HEK293 (cell line): ENCODE results near the gene AP3D1.

Experiments used
- CTCF ChIA-PET: fragments of 350-600 bp; formaldehyde crosslinking; extraction: SDS; loops from one replicate; lab custom pipeline; 2021; ENCODE audit warnings: antibody characterized with exemption; lab: Yijun Ruan, JAX
- POLR2A ChIA-PET: fragments of 300-600 bp; formaldehyde crosslinking; extraction: SDS; loops from one replicate; lab custom pipeline; 2020; ENCODE audit warnings: antibody characterized with exemption, inconsistent platforms; lab: Yijun Ruan, JAX
- H3K27ac ChIP-seq: fragments of 200-500 bp; sonication (Bioruptor generic); 2 replicates; pipeline ENCODE4 v1.5.1; 2014; ENCODE audit warnings: low read depth, low read length, control low read depth, inconsistent platforms; ENCODE audit errors: extremely low read depth
- H3K36me3 ChIP-seq, 2 experiments: fragments of 200-500 bp in 1 of 2; sonication (Bioruptor generic) in 1 of 2; 1 replicate in 1 of 2; 2 replicates in 1 of 2; pipeline ENCODE4 v1.5.1; 2014 to 2017; ENCODE audit warnings: inconsistent platforms in 2 of 2, low read length in 2 of 2; ENCODE audit not compliant: control insufficient read depth in 2 of 2, insufficient read depth in 1 of 2
- H3K4me1 ChIP-seq: fragments of 200-500 bp; sonication (Bioruptor generic); 2 replicates; pipeline ENCODE4 v1.5.1; 2014; ENCODE audit warnings: mild to moderate bottlenecking, low read length, inconsistent platforms; ENCODE audit not compliant: control insufficient read depth, insufficient read depth
- H3K4me3 ChIP-seq: 2 replicates; pipeline ENCODE4 v1.5.1; 2011; ENCODE audit warnings: low read depth, mild to moderate bottlenecking, control low read depth, low read length, moderate library complexity
- H3K9me3 ChIP-seq: fragments of 200-500 bp; sonication (Bioruptor generic); 2 replicates; pipeline ENCODE4 v1.5.1; 2014; ENCODE audit warnings: low read depth, low read length, inconsistent platforms; ENCODE audit not compliant: control insufficient read depth, insufficient read depth
- PATZ1 ChIP-seq: fragments of 450-650 bp; formaldehyde crosslinking; IDR thresholded peaks from 2 replicates; pipeline ENCODE4 v1.5.1; 2016; ENCODE audit warnings: missing biosample characterization, missing genetic modification characterization
- ZBTB21 ChIP-seq: fragments of 450-650 bp; formaldehyde crosslinking; IDR thresholded peaks from 2 replicates; pipeline ENCODE4 v1.5.1; 2017; ENCODE audit warnings: missing biosample characterization, missing genetic modification characterization
- ZBTB6 ChIP-seq: fragments of 450-650 bp; formaldehyde crosslinking; IDR thresholded peaks from 2 replicates; pipeline ENCODE4 v1.5.1; 2017; ENCODE audit warnings: missing biosample characterization, missing genetic modification characterization
- ZFP3 ChIP-seq: fragments of 450-650 bp; formaldehyde crosslinking; IDR thresholded peaks from 2 replicates; pipeline ENCODE4 v1.5.1; 2016; ENCODE audit warnings: low read depth, missing biosample characterization, missing genetic modification characterization
- ZFP37 ChIP-seq: fragments of 450-650 bp; formaldehyde crosslinking; IDR thresholded peaks from 2 replicates; pipeline ENCODE4 v1.5.1; 2016; ENCODE audit warnings: missing biosample characterization, missing genetic modification characterization
- ZIC2 ChIP-seq: fragments of 450-650 bp; formaldehyde crosslinking; IDR thresholded peaks from 2 replicates; pipeline ENCODE4 v1.5.1; 2016; ENCODE audit warnings: missing biosample characterization, missing genetic modification characterization
- ZNF121 ChIP-seq: fragments of 450-650 bp; formaldehyde crosslinking; IDR thresholded peaks from 2 replicates; pipeline ENCODE4 v1.5.1; 2016; ENCODE audit warnings: missing biosample characterization, missing genetic modification characterization
- ZNF16 ChIP-seq: fragments of 450-650 bp; formaldehyde crosslinking; IDR thresholded peaks from 2 replicates; pipeline ENCODE4 v1.5.1; 2016; ENCODE audit warnings: low read depth, missing biosample characterization, missing genetic modification characterization
- ZNF169 ChIP-seq: fragments of 450-650 bp; formaldehyde crosslinking; IDR thresholded peaks from 2 replicates; pipeline ENCODE4 v1.5.1; 2016; ENCODE audit warnings: missing biosample characterization, missing genetic modification characterization
- ZNF211 ChIP-seq: fragments of 450-650 bp; formaldehyde crosslinking; IDR thresholded peaks from 2 replicates; pipeline ENCODE4 v1.5.1; 2016; ENCODE audit warnings: low read depth, missing biosample characterization, missing genetic modification characterization
- ZNF311 ChIP-seq: fragments of 450-650 bp; formaldehyde crosslinking; IDR thresholded peaks from 2 replicates; pipeline ENCODE4 v1.5.1; 2017; ENCODE audit warnings: missing biosample characterization, missing genetic modification characterization, borderline replicate concordance
- ZNF423 ChIP-seq: fragments of 450-650 bp; formaldehyde crosslinking; IDR thresholded peaks from 2 replicates; pipeline ENCODE4 v1.5.1; 2016; ENCODE audit warnings: missing biosample characterization, missing genetic modification characterization
- ZNF48 ChIP-seq: fragments of 450-650 bp; formaldehyde crosslinking; IDR thresholded peaks from 2 replicates; pipeline ENCODE4 v1.5.1; 2016; ENCODE audit warnings: missing biosample characterization, missing genetic modification characterization
- ZNF580 ChIP-seq: fragments of 450-650 bp; formaldehyde crosslinking; IDR thresholded peaks from 2 replicates; pipeline ENCODE4 v1.5.1; 2016; ENCODE audit warnings: missing biosample characterization, missing genetic modification characterization
- ZNF639 ChIP-seq: fragments of 450-650 bp; formaldehyde crosslinking; IDR thresholded peaks from 2 replicates; pipeline ENCODE4 v1.5.1; 2016; ENCODE audit warnings: missing biosample characterization, missing genetic modification characterization
- ZNF791 ChIP-seq: fragments of 450-650 bp; formaldehyde crosslinking; IDR thresholded peaks from 2 replicates; pipeline ENCODE4 v1.5.1; 2016; ENCODE audit warnings: missing biosample characterization, missing genetic modification characterization
- ZNF837 ChIP-seq: fragments of 450-650 bp; formaldehyde crosslinking; IDR thresholded peaks from 2 replicates; pipeline ENCODE4 v1.5.1; 2016; ENCODE audit warnings: missing biosample characterization, missing genetic modification characterization
- TF ChIP-seq, protein P1 (sequence below): fragments of 450-650 bp; formaldehyde crosslinking; IDR thresholded peaks from 2 replicates; pipeline ENCODE4 v1.5.1; 2017; ENCODE audit warnings: missing biosample characterization, missing genetic modification characterization
- TF ChIP-seq, protein P2 (sequence below): fragments of 450-650 bp; IDR thresholded peaks from 2 replicates; pipeline ENCODE4 v1.5.1; 2018; ENCODE audit warnings: missing biosample characterization, missing genetic modification characterization
- TF ChIP-seq, protein P3 (sequence below): fragments of 450-650 bp; formaldehyde crosslinking; IDR thresholded peaks from 2 replicates; pipeline ENCODE4 v1.5.1; 2016; ENCODE audit warnings: missing biosample characterization, missing genetic modification characterization
- TF ChIP-seq, protein P4 (sequence below): fragments of 450-650 bp; formaldehyde crosslinking; IDR thresholded peaks from 2 replicates; pipeline ENCODE4 v1.5.1; 2016; ENCODE audit warnings: missing biosample characterization, missing genetic modification characterization
- TF ChIP-seq, protein P5 (sequence below): fragments of 450-650 bp; formaldehyde crosslinking; IDR thresholded peaks from 2 replicates; pipeline ENCODE4 v1.5.1; 2016; ENCODE audit warnings: missing biosample characterization, missing genetic modification characterization, low read depth

The AP3D1 gene

DNA sequence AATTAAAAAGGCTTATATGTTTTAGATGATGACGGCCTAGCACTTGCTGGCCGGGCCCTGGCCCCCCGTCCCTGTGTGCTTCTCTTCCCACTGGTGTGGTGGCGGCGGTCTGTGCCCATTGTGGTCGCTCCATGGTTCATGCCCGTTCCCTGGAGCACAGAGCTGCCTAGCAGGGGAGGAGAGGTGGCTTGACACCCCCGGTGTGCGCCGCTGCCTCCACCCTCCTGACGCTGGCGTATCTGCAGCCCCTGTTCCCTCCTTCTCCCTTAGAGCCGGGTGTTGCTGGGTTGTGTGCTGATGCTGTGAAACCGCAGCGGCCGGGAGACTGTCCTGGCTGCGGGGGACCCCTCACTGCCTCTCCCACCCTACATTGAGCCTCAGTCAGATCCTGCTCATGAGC is 41.5 kb upstream of the AP3D1 start (continued):
- TF ChIP-seq, protein P1, sequence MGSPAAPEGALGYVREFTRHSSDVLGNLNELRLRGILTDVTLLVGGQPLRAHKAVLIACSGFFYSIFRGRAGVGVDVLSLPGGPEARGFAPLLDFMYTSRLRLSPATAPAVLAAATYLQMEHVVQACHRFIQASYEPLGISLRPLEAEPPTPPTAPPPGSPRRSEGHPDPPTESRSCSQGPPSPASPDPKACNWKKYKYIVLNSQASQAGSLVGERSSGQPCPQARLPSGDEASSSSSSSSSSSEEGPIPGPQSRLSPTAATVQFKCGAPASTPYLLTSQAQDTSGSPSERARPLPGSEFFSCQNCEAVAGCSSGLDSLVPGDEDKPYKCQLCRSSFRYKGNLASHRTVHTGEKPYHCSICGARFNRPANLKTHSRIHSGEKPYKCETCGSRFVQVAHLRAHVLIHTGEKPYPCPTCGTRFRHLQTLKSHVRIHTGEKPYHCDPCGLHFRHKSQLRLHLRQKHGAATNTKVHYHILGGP (tag by site-specific recombination): no peak
- TF ChIP-seq, protein P2, sequence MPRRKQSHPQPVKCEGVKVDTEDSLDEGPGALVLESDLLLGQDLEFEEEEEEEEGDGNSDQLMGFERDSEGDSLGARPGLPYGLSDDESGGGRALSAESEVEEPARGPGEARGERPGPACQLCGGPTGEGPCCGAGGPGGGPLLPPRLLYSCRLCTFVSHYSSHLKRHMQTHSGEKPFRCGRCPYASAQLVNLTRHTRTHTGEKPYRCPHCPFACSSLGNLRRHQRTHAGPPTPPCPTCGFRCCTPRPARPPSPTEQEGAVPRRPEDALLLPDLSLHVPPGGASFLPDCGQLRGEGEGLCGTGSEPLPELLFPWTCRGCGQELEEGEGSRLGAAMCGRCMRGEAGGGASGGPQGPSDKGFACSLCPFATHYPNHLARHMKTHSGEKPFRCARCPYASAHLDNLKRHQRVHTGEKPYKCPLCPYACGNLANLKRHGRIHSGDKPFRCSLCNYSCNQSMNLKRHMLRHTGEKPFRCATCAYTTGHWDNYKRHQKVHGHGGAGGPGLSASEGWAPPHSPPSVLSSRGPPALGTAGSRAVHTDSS: no peak
- no peak for TF ChIP-seq ZFP3 (tag by site-specific recombination)
- no peak for TF ChIP-seq ZNF169 (tag by site-specific recombination)
- no peak for TF ChIP-seq ZNF639 (tag by site-specific recombination)
- no peak for TF ChIP-seq ZNF580 (tag by site-specific recombination)

GRCh38 chr19:2191456-2192310 is 40.3 kb upstream of the AP3D1 start:
- CTCF ChIA-PET: no interaction called here
- POLR2A ChIA-PET: interaction anchor here (0.6 kb wide), 1 partner anchor 449 kb away, joined by 4 read pairs; no protein-coding TSS in a partner anchor
- Histone ChIP-seq H3K4me3 (no peak overlapping the region), H3K27ac (no peak overlapping the region), H3K36me3 (peaks cover 4 to 70% of the 10 kb centered on the region in 2 experiments; a peak in 2 of 3 replicates), H3K4me1 (no peaks in the 10 kb centered on the region), H3K9me3 (no peaks in the 10 kb centered on the region)
- TF ChIP-seq ZNF311 (tag by site-specific recombination): no peak
- TF ChIP-seq, protein P3, sequence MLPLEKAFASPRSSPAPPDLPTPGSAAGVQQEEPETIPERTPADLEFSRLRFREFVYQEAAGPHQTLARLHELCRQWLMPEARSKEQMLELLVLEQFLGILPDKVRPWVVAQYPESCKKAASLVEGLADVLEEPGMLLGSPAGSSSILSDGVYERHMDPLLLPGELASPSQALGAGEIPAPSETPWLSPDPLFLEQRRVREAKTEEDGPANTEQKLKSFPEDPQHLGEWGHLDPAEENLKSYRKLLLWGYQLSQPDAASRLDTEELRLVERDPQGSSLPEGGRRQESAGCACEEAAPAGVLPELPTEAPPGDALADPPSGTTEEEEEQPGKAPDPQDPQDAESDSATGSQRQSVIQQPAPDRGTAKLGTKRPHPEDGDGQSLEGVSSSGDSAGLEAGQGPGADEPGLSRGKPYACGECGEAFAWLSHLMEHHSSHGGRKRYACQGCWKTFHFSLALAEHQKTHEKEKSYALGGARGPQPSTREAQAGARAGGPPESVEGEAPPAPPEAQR (tag by site-specific recombination): no peak
- TF ChIP-seq ZFP37 (tag by site-specific recombination): no peak
- no peak for TF ChIP-seq ZBTB21 (tag by site-specific recombination)
- TF ChIP-seq PATZ1 (tag by site-specific recombination): no peak
- no peak for TF ChIP-seq ZBTB6
- no peak for TF ChIP-seq ZNF211 (tag by site-specific recombination)
- TF ChIP-seq ZNF837 (tag by site-specific recombination): no peak
- TF ChIP-seq ZNF423 (tag by site-specific recombination): no peak
- no peak for TF ChIP-seq ZFP3 (tag by site-specific recombination)
- TF ChIP-seq, protein P4, sequence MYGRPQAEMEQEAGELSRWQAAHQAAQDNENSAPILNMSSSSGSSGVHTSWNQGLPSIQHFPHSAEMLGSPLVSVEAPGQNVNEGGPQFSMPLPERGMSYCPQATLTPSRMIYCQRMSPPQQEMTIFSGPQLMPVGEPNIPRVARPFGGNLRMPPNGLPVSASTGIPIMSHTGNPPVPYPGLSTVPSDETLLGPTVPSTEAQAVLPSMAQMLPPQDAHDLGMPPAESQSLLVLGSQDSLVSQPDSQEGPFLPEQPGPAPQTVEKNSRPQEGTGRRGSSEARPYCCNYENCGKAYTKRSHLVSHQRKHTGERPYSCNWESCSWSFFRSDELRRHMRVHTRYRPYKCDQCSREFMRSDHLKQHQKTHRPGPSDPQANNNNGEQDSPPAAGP: 0 out of 2 replicates have a peak, but pooled peaks have one; percentile 37
- no peak for TF ChIP-seq ZNF16 (tag by site-specific recombination)
- 0 out of 2 replicates have a peak, but pooled peaks have one; percentile 20 for TF ChIP-seq ZNF121 (tag by site-specific recombination)
- TF ChIP-seq ZIC2 (tag by site-specific recombination): 0 out of 2 replicates have a peak, but pooled peaks have one; percentile 20
- TF ChIP-seq, protein P5, sequence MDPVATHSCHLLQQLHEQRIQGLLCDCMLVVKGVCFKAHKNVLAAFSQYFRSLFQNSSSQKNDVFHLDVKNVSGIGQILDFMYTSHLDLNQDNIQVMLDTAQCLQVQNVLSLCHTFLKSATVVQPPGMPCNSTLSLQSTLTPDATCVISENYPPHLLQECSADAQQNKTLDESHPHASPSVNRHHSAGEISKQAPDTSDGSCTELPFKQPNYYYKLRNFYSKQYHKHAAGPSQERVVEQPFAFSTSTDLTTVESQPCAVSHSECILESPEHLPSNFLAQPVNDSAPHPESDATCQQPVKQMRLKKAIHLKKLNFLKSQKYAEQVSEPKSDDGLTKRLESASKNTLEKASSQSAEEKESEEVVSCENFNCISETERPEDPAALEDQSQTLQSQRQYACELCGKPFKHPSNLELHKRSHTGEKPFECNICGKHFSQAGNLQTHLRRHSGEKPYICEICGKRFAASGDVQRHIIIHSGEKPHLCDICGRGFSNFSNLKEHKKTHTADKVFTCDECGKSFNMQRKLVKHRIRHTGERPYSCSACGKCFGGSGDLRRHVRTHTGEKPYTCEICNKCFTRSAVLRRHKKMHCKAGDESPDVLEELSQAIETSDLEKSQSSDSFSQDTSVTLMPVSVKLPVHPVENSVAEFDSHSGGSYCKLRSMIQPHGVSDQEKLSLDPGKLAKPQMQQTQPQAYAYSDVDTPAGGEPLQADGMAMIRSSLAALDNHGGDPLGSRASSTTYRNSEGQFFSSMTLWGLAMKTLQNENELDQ (tag by site-specific recombination): no peak
- TF ChIP-seq ZNF791 (tag by site-specific recombination): no peak
- TF ChIP-seq ZNF48: no peak
